BLaER1 treated with 17β-estradiol and CSF1 and Interleukin-3, amounts not matched to agents 10 nM and 100 nM (cell line): ENCODE data around the gene ARAP1.
A peak's percentile ranks its signal among the peaks of the same experiment; 100 is the strongest.

Source experiments
- H3K27ac ChIP-seq, 11 experiments: shearing (Covaris generic); formaldehyde crosslinking; 2 replicates each; pipeline ENCODE4 v1.8.1; 2022
- H3K27me3 ChIP-seq, 11 experiments: shearing (Covaris generic); formaldehyde crosslinking; 2 replicates each; pipeline ENCODE4 v1.8.1; 2022
- H3K36me3 ChIP-seq, 11 experiments: shearing (Covaris generic); formaldehyde crosslinking; 2 replicates each; pipeline ENCODE4 v1.8.1; 2022
- H3K4me1 ChIP-seq, 10 experiments: shearing (Covaris generic); formaldehyde crosslinking; 2 replicates each; pipeline ENCODE4 v1.8.1; 2022
- H3K4me2 ChIP-seq, 11 experiments: shearing (Covaris generic); formaldehyde crosslinking; 2 replicates each; pipeline ENCODE4 v1.8.1; 2022
- H3K4me3 ChIP-seq, 10 experiments: shearing (Covaris generic); formaldehyde crosslinking; 2 replicates each; pipeline ENCODE4 v1.8.1; 2022
- H3K9ac ChIP-seq, 11 experiments: shearing (Covaris generic); formaldehyde crosslinking; 2 replicates each; pipeline ENCODE4 v1.8.1; 2022
- H3K9me3 ChIP-seq, 11 experiments: shearing (Covaris generic); formaldehyde crosslinking; replicated peaks in 1 of 11; 2 replicates each; pipeline ENCODE4 v1.8.1; 2022
- H4K20me1 ChIP-seq, 11 experiments: shearing (Covaris generic); formaldehyde crosslinking; 2 replicates each; pipeline ENCODE4 v1.8.1; 2022
- Cebpa-rat ChIP-seq, 11 experiments: shearing (Covaris generic); IDR thresholded peaks; 2 replicates each; pipeline ENCODE4 v1.8.1; 2022

Gene ARAP1

GRCh38 chr11:72679869-72680268 lies 72.3 kb downstream of the ARAP1 start:
- H3K4me2 ChIP-seq = no peak overlapping the region; a peak in 1 of 22 replicates
- H3K4me1 ChIP-seq = peaks cover 0 to 11% (median 10%) of the 10 kb centered on the region in 10 experiments; a peak in 15 of 20 replicates
- no peak overlapping the region for H3K27ac ChIP-seq
- peaks cover 2 to 27% (median 18%) of the 10 kb centered on the region in 11 experiments; a peak in 20 of 22 replicates for H3K36me3 ChIP-seq
- H4K20me1 ChIP-seq = peaks cover 64 to 100% (median 78%) of the 10 kb centered on the region in 11 experiments
- no peak for TF ChIP-seq Cebpa-rat (IDR thresholded peaks at IDR 0.05)
- H3K9ac ChIP-seq = no peak overlapping the region
- H3K4me3 ChIP-seq = no peak overlapping the region
- H3K9me3 ChIP-seq = no peaks in the 10 kb centered on the region
- H3K27me3 ChIP-seq = peaks cover 43 to 60% (median 56%) of the 10 kb centered on the region in 11 experiments

GRCh38 chr11:72678524-72678923 lies 73.7 kb downstream of the ARAP1 start:
- no peak for TF ChIP-seq Cebpa-rat (IDR thresholded peaks at IDR 0.05)
- no peaks in the 10 kb centered on the region for H3K9me3 ChIP-seq
- H3K4me1 ChIP-seq = peaks cover 3 to 13% (median 8%) of the 10 kb centered on the region in 10 experiments; a peak in 17 of 20 replicates
- peaks cover 50 to 100% (median 72%) of the 10 kb centered on the region in 11 experiments for H4K20me1 ChIP-seq
- peaks cover 54 to 73% (median 66%) of the 10 kb centered on the region in 11 experiments for H3K27me3 ChIP-seq
- H3K4me3 ChIP-seq = no peak overlapping the region
- peaks cover 0 to 15% (median 6%) of the 10 kb centered on the region in 11 experiments; a peak in 15 of 22 replicates for H3K36me3 ChIP-seq
- no peak overlapping the region for H3K9ac ChIP-seq
- no peak overlapping the region for H3K27ac ChIP-seq
- no peak overlapping the region for H3K4me2 ChIP-seq

- no peak overlapping the region; a peak in 1 of 22 replicates for H3K4me2 ChIP-seq
- H3K27me3 ChIP-seq = peaks cover 54 to 74% (median 66%) of the 10 kb centered on the region in 11 experiments
These were observed 75.3 kb downstream of the ARAP1 start for GRCh38 chr11:72676861-72677341.

GRCh38 chr11:72675221-72675620 lies 77.0 kb downstream of the ARAP1 start:
- Histone ChIP-seq H3K27me3 (peaks cover 54 to 68% (median 63%) of the 10 kb centered on the region in 11 experiments), H3K9me3 (no peaks in the 10 kb centered on the region), H4K20me1 (peaks cover 17 to 93% (median 40%) of the 10 kb centered on the region in 11 experiments; a peak in 19 of 22 replicates), H3K4me2 (no peak overlapping the region), H3K27ac (no peak overlapping the region), H3K4me3 (no peak overlapping the region), H3K4me1 (peaks cover 18 to 37% (median 29%) of the 10 kb centered on the region in 10 experiments), H3K9ac (no peak overlapping the region), H3K36me3 (no peaks in the 10 kb centered on the region)
- TF ChIP-seq Cebpa-rat (IDR thresholded peaks at IDR 0.05) = no peak

More at GRCh38 chr11:72676861-72677341, 75.3 kb downstream of the ARAP1 start:
- Histone ChIP-seq H3K9ac (no peak overlapping the region), H4K20me1 (peaks cover 34 to 99% (median 57%) of the 10 kb centered on the region in 11 experiments; a peak in 20 of 22 replicates), H3K36me3 (0 out of 22 replicates have a peak, but pooled peaks cover 0 to 1% (median 0%) of the 10 kb centered on the region in 11 experiments), H3K4me3 (no peak overlapping the region), H3K9me3 (no peaks in the 10 kb centered on the region), H3K4me1 (peaks cover 18 to 29% (median 25%) of the 10 kb centered on the region in 10 experiments), H3K27ac (no peak overlapping the region)
- TF ChIP-seq Cebpa-rat (IDR thresholded peaks at IDR 0.05) = no peak

- peaks cover 21 to 42% (median 32%) of the 10 kb centered on the region in 10 experiments for H3K4me1 ChIP-seq
- H3K27me3 ChIP-seq = peaks cover 50 to 58% (median 54%) of the 10 kb centered on the region in 11 experiments
- no peaks in the 10 kb centered on the region for H3K36me3 ChIP-seq
- H3K27ac ChIP-seq = no peak within 1 kb of the TSS
- H3K9me3 ChIP-seq = no peaks in the 10 kb centered on the region
- H3K9ac ChIP-seq = no peak within 1 kb of the TSS
- no peak for TF ChIP-seq Cebpa-rat (IDR thresholded peaks at IDR 0.05)
- no peak within 1 kb of the TSS for H3K4me3 ChIP-seq
- peak within 1 kb of the TSS; percentile 37 to 67 (median 56) for H3K4me2 ChIP-seq
- peaks cover 7 to 88% (median 30%) of the 10 kb centered on the region in 11 experiments; a peak in 19 of 22 replicates for H4K20me1 ChIP-seq
These were observed 78.0 kb downstream of the ARAP1 start, which contains the start of gene PDE2A for GRCh38 chr11:72673943-72674828. PDE2A (minus strand) TSS chr11:72674422; CDS start chr11:72674207, 215 bp downstream.

GRCh38 chr11:72673284-72673942 lies 78.8 kb downstream of the ARAP1 start:
- Histone ChIP-seq H3K4me1 (peaks cover 29 to 47% (median 38%) of the 10 kb centered on the region in 10 experiments), H3K9me3 (no peaks in the 10 kb centered on the region), H3K27me3 (peaks cover 42 to 50% (median 47%) of the 10 kb centered on the region in 11 experiments), H3K36me3 (no peaks in the 10 kb centered on the region), H4K20me1 (peaks cover 0 to 80% (median 23%) of the 10 kb centered on the region in 11 experiments; a peak in 15 of 22 replicates), H3K4me2 (peak overlapping the region; percentile 37 to 67 (median 56)), H3K9ac (no peak overlapping the region), H3K4me3 (no peak overlapping the region), H3K27ac (no peak overlapping the region)
- no peak for TF ChIP-seq Cebpa-rat (IDR thresholded peaks at IDR 0.05)

GRCh38 chr11:72672597-72673238 lies 79.5 kb downstream of the ARAP1 start:
- no peak overlapping the region for H3K9ac ChIP-seq
- H3K27me3 ChIP-seq = peaks cover 35 to 43% (median 40%) of the 10 kb centered on the region in 11 experiments
- peaks cover 35 to 51% (median 43%) of the 10 kb centered on the region in 10 experiments for H3K4me1 ChIP-seq
- no peaks in the 10 kb centered on the region for H3K36me3 ChIP-seq
- no peak overlapping the region for H3K4me3 ChIP-seq
- TF ChIP-seq Cebpa-rat (IDR thresholded peaks at IDR 0.05) = no peak
- peaks cover 0 to 4% (median 1%) of the 10 kb centered on the region in 11 experiments; a peak in 15 of 22 replicates for H3K9me3 ChIP-seq
- peaks cover 0 to 73% (median 23%) of the 10 kb centered on the region in 11 experiments; a peak in 14 of 22 replicates for H4K20me1 ChIP-seq
- H3K4me2 ChIP-seq = peak overlapping the region; percentile 37 to 67 (median 56)
- no peak overlapping the region for H3K27ac ChIP-seq
